ENCODE data around the gene RLN3.
"Not testable (repeated sequence)": the region's sequence is repeated elsewhere in the genome, so short reads cannot be mapped to it uniquely, and the experiment has no call there.

Gene RLN3

GRCh38 chr19:14031719-14032480 is 4.0 kb downstream of the RLN3 start, which contains the start of gene IL27RA:
TSS of gene IL27RA (plus strand) at chr19:14031762. CDS start at chr19:14031873, 111 bp downstream.
- TF ChIP-seq CTCF (IDR thresholded peaks at IDR 0.05; ENCODE audit: borderline replicate concordance, control extremely low read depth, extremely low read depth, insufficient read depth, missing control alignments): peak; percentile 79
- DNase-seq (ENCODE audit: low spot score): peak; percentile 86
- in situ Hi-C loops (cut with MboI; ENCODE audit: low sequenced_read_pairs, unreplicated experiment): no loop called here

- peak; percentile 1 for DNase-seq (ENCODE audit: low spot score)
- in situ Hi-C loops (cut with MboI; ENCODE audit: low sequenced_read_pairs, unreplicated experiment): no loop called here
- no peak for TF ChIP-seq CTCF (IDR thresholded peaks at IDR 0.05; ENCODE audit: borderline replicate concordance, control extremely low read depth, extremely low read depth, insufficient read depth, missing control alignments)
Measured at GRCh38 chr19:14033946-14034345, 6.0 kb downstream of the RLN3 start.

- DNase-seq (ENCODE audit: low spot score): peak; percentile 1
- in situ Hi-C loops (cut with MboI; ENCODE audit: low sequenced_read_pairs, unreplicated experiment): not testable (repeated sequence)
Measured at GRCh38 chr19:14035159-14035558, 7.2 kb downstream of the RLN3 start.

- DNase-seq (ENCODE audit: low spot score): no peak
- in situ Hi-C loops (cut with MboI; ENCODE audit: low sequenced_read_pairs, unreplicated experiment): no loop called here
- TF ChIP-seq CTCF (IDR thresholded peaks at IDR 0.05; ENCODE audit: borderline replicate concordance, control extremely low read depth, extremely low read depth, insufficient read depth, missing control alignments): no peak
Measured at GRCh38 chr19:14035706-14036105, 7.8 kb downstream of the RLN3 start.

GRCh38 chr19:14039181-14039580 is 11.2 kb downstream of the RLN3 start:
- in situ Hi-C loops (cut with MboI; ENCODE audit: low sequenced_read_pairs, unreplicated experiment): no loop called here
- TF ChIP-seq CTCF (IDR thresholded peaks at IDR 0.05; ENCODE audit: borderline replicate concordance, control extremely low read depth, extremely low read depth, insufficient read depth, missing control alignments): no peak
- DNase-seq (ENCODE audit: low spot score): no peak

GRCh38 chr19:14042659-14043608 is 15.0 kb downstream of the RLN3 start:
- DNase-seq (ENCODE audit: low spot score): peak; percentile 66
- in situ Hi-C loops (cut with MboI; ENCODE audit: low sequenced_read_pairs, unreplicated experiment): not testable (repeated sequence)
- peak; percentile 27 for TF ChIP-seq CTCF (IDR thresholded peaks at IDR 0.05; ENCODE audit: borderline replicate concordance, control extremely low read depth, extremely low read depth, insufficient read depth, missing control alignments)

GRCh38 chr19:14047866-14048265 is 19.9 kb downstream of the RLN3 start:
- DNase-seq (ENCODE audit: low spot score); in situ Hi-C loops (cut with MboI; ENCODE audit: low sequenced_read_pairs, unreplicated experiment): not testable (repeated sequence)

All from GM13976 (cell line).